AG09309 (cell line): ENCODE results near the gene EIF4G3.

Source experiments
- DNase-seq: peaks from one replicate; pipeline ENCODE4 v3.0.0-alpha.2; 2010; ENCODE audit warnings: low read depth
- H3K4me3 ChIP-seq: 2 replicates; pipeline ENCODE4 v1.5.1; 2011; ENCODE audit warnings: mild to moderate bottlenecking, low read depth, low read length, moderate library complexity; ENCODE audit not compliant: control insufficient read depth
- CTCF ChIP-seq: IDR thresholded peaks from 2 replicates; pipeline ENCODE4 v1.5.1; 2011; ENCODE audit warnings: mild to moderate bottlenecking, low read depth, low read length, inconsistent platforms; ENCODE audit not compliant: insufficient read depth, control insufficient read depth; ENCODE audit errors: missing control alignments

Gene EIF4G3

GRCh38 chr1:20899154-20899972, 277.3 kb downstream of the EIF4G3 start:
- no peak for DNase-seq
- no peak for TF ChIP-seq CTCF
- H3K4me3 ChIP-seq = no peak overlapping the region

- DNase-seq = peak; percentile 33
- TF ChIP-seq CTCF = no peak
- no peak overlapping the region for H3K4me3 ChIP-seq
Measured at GRCh38 chr1:20896826-20897225, 279.9 kb downstream of the EIF4G3 start.

- no peak for DNase-seq
- TF ChIP-seq CTCF = no peak
- no peak overlapping the region for H3K4me3 ChIP-seq
Measured at GRCh38 chr1:20893931-20894330, 282.8 kb downstream of the EIF4G3 start.

GRCh38 chr1:20891091-20891490, 285.6 kb downstream of the EIF4G3 start:
- H3K4me3 ChIP-seq = no peak overlapping the region
- no peak for DNase-seq
- no peak for TF ChIP-seq CTCF

GRCh38 chr1:20887246-20887645, 289.5 kb downstream of the EIF4G3 start:
- TF ChIP-seq CTCF = no peak
- H3K4me3 ChIP-seq = no peak overlapping the region
- DNase-seq = no peak

GRCh38 chr1:20885121-20885520, 291.6 kb downstream of the EIF4G3 start:
- TF ChIP-seq CTCF = no peak
- H3K4me3 ChIP-seq = no peak overlapping the region
- no peak for DNase-seq
